NCI-H526 (cell line): ENCODE results near the gene ARMC9.
"Not testable (repeated sequence)": the region's sequence is repeated elsewhere in the genome, so short reads cannot be mapped to it uniquely, and the experiment has no call there.

ENCODE experiments used
- DNase-seq, 2 experiments: peaks; one replicate each; lab custom pipeline; 2025; lab: John Stamatoyannopoulos, UW

The ARMC9 gene

GRCh38 chr2:231181860-231182512 lies 16.4 kb upstream of the ARMC9 start:
- DNase-seq, result no peak

GRCh38 chr2:231182513-231182899 lies 15.9 kb upstream of the ARMC9 start:
- no peak for DNase-seq

GRCh38 chr2:231183851-231184250 lies 14.6 kb upstream of the ARMC9 start:
- no peak for DNase-seq

- no peak for DNase-seq
These were observed 14.1 kb upstream of the ARMC9 start for GRCh38 chr2:231184319-231184718.

DNA sequence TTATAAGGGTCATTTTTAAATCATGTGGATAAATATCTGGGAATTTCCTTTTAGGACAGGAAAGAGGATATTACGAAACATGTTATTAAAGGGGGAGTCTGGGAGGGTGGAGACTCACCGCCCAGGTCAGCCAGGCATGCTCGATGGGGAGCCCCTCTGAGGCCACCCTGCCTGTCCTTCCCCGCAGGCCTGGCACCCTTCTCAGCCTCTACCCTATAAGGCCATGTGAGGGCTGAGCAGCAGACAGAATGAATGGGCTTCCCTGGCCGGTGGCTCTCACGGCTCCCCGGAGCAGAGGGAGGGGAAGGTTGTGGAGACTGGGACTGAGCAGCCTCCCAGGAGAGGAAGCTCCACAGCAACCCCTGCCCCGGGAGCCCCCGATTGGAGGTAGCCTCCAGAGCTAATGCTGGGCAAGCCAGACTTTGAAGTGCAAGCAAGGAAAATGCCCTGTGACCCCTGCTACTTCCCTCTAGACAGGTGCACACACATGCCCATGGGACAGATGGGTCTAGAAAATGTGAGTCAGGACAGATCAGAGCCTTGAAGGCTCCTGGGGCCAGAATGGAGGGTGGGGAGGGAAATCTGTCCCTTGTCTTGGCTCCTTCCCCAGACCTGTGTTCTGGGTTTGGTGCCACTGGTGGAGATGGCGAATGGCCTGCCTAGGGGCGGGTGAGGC lies 13.2 kb upstream of the ARMC9 start:
- DNase-seq, result no peak

GRCh38 chr2:231185886-231186285 lies 12.5 kb upstream of the ARMC9 start:
- DNase-seq, result no peak

DNA sequence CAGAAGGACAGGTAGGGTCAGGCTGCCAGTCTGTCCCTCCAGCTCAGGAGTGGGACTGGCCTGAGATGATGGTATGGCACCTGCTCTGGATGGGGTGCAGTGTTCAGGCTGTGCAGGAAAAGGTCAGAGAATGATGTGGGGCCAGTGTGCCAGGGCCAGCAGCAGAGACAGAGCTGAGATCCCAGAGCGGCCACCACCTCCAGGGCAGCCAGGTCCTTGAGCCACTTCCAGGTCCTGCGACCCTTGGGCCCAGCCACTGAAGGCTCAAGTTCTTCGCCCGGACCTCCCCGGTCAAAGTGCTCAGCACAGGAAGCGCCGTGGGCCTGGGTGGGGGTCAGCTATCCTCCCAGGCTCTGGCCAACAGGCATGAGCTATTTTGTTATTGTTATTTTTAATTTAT lies 12.1 kb upstream of the ARMC9 start:
- no peak for DNase-seq

DNA sequence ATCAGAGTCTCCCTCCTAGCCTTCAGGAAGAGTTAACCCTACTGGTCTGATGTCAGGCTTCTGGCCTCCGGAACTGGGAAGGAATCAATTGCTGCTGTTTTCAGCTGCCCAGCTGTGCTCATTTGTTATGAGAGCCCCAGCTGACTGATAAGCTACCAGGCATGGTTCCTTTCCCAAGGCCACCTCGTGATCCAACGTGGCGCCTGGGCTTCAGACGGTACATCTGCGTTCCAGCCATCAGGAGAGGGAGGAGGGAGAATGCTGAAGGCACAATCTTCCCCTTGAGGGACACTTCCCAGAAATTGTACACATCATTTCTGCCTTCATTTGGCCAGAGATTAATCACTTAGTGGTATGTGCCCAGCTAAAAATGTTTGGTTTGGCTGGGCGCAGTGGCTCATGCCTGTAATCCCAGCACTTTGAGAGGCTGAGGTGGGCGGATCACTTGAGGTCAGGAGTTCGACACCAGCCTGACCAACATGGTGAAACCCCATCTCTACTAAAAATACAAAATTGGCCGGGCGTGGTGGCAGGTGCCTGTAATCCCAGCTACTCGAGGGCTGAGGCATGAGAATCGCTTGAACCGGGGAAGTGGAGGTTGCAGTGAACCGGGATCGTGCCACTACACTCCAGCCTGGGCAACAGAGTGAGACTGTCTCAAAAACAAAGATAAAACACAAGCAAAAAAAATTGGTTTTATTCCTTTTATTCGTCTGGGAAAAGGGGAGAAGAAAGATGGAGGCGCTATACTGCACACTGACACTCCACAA lies 10.5 kb upstream of the ARMC9 start:
- no peak for DNase-seq

GRCh38 chr2:231188506-231189170 lies 9.8 kb upstream of the ARMC9 start:
- DNase-seq, result no peak

DNA sequence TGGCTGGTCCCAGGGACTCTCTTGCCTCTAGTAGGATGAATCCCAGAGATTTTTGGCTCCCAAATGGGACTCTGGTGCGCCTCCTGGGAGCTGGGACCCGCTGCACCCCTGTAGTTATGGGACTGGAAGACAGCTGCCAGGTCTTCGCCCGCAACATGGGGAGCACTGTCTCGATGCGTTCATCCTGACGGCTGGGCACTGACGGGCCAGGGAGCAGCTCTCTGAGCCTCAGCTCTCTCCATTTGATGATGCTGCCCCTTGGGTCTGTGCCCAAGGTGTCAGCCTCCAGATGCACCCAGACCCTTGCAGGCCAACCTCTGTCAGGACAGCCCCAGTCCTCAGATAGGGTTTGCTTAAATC lies 9.3 kb upstream of the ARMC9 start:
- no peak for DNase-seq

- no peak for DNase-seq
These were observed 8.6 kb upstream of the ARMC9 start for GRCh38 chr2:231189571-231190495.

DNA sequence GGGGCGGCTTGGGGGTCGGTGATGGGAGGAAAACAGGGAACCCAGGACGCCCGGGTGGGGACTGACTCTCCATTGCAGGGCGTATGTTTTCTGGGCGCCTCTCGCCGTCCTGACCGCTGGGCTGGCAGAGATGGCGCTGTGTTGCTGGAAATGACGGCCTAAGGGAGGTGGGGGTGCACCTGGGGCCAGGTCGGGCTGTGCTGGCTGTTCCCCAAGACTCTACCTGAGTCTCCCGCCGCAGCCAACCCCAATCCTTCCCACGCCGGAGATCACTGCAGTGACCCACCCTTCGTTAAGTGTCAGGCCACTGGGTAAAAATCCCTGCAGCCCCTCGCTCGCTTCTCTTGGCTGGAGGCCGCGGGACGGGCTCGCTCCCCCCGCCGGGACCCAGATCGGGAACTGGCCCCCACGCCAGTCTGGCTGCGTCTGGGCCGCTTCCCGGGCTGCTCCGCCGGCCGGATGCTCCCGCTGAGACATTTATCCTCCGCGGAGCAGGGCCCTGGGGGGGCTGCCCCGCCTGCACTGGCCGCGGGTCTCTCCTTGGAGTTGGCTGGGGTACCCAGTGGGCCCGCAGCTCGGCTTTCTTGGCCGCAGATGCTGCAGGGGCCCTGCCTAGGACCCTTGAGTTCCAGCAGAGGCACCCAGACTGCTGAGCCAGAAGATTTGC lies 7.8 kb upstream of the ARMC9 start:
- peak in 1 of 2 experiments; percentile 45 for DNase-seq

DNA sequence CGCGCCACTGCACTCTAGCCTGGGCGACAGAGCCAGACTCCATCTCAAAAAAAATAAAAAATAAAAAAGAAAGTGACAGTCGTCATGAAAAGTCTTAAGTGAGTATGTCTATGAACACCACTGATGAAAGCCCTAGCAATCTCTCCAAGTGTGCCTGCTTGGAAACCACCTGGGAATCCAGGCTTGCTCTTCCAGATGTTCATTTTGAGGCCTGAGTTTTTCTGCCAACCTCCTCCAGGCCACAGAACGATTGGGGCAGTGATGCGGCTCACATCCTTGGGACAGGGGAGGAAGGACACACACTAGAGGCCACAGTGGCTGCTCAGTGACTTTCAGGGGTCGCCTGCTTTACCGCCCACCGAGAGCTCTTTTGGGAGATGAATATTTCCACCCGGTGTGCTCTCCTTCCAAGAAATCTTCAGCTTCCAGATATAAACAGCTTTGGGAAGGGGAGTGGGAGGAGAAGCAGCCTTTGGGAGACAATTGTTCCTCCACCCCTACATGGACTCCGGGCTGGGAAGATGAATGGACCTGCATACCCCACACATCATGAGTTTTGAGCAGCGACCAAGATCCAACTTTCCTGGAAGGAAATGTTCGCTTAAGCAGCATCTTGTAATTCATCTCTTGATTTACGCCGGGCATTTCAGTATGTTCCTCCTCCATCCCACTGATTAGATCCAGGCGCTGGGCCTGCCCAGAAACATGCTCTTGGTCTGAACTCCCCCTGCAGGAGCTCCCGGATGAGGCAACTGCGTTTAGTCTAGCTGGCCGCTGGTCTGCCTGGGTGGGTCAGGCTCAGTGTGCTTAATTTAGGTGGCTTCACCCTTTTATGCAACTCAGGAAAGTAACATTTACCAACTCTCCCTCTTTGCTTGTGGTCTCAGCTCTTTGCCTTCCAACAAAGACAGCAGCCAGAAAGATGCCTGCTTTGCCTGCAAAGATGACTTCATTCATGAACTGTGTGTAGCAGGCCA lies 6.2 kb upstream of the ARMC9 start:
- DNase-seq, result peak in 1 of 2 experiments; percentile 56

DNA sequence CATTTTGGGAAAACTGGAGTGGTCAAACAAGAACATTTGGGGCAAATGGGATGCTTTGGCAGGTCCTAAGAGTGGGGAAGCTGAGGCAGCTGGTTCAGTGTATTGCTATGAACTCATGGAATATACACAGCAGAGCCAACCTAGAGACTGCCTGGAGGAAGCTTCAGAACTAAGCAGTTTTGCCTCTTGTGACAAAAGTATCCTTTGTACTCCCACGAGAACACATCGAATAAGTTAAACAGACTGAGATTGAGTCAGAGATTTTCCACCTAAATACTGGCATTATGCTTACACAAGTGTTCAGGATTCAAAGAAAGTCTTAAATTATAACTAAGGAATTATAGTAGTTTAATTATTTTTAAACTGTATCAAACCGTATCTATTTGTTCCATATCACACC lies 5.2 kb upstream of the ARMC9 start:
- DNase-seq, result no peak

- DNase-seq, result no peak
These were observed 1.8 kb upstream of the ARMC9 start for GRCh38 chr2:231196592-231196991.

DNA sequence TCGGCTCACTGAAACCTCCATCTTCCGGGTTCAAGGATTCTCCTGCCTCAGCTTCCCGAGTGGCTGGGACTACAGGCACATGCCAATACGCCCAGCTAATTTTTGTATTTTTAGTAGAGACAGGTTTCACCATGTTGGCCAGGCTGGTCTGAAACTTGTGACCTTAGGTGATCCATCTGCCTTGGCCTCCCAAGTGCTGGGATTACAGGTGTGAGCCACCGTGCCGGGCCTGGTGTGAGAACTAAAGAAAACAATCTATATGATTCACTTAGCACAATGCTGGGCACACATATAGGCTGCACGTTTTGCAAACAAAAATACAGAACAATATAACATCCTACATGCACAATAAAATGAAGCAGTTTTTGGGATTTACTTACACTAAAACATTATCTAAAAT lies 1.2 kb upstream of the ARMC9 start:
- not testable (repeated sequence) for DNase-seq

- DNase-seq, result no peak
These were observed 633 bp upstream of the ARMC9 start for GRCh38 chr2:231197706-231198290.

GRCh38 chr2:231199219-231199618 lies 788 bp downstream of the ARMC9 start:
- no peak for DNase-seq

DNA sequence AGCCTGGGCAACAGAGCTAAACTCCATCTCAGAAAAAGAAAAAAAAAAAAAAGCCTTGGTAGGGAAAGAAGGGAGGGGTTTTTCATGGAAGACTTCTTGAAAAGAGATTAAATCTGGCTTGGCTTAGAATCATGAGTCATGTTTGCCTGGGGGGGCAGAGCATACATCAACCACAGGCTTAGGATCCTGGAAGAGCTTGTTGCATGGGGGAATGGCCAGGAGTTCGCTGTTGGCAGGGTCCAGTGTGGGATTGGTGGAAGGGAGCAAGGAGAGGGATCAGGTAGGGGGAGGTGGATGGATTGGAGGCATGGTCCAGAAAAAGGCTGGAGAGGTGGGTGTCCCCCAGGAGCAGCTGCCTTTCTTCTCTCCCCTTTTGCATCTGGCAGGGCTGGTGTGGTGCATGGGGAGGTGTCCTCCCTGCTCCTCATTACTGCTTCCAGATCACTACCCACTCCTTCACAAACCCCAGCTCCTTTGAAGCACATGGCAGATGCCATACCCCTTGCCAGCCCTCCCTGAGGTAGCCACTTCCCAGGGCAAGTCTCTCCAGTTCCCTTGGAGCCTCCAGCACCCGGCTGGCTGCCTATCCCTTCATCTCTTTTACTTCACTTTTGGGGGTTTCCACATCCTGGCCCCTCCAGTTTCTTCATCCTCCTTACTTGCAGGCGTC lies 2.5 kb downstream of the ARMC9 start:
- DNase-seq, result no peak
